Left hindlimb (tissue), 1 donor: ENCODE measurements around the gene RNFT2.

ENCODE experiments used
- DNase-seq: peaks from one replicate; pipeline ENCODE4 v3.0.0-alpha.2; 2018

Gene RNFT2

DNA sequence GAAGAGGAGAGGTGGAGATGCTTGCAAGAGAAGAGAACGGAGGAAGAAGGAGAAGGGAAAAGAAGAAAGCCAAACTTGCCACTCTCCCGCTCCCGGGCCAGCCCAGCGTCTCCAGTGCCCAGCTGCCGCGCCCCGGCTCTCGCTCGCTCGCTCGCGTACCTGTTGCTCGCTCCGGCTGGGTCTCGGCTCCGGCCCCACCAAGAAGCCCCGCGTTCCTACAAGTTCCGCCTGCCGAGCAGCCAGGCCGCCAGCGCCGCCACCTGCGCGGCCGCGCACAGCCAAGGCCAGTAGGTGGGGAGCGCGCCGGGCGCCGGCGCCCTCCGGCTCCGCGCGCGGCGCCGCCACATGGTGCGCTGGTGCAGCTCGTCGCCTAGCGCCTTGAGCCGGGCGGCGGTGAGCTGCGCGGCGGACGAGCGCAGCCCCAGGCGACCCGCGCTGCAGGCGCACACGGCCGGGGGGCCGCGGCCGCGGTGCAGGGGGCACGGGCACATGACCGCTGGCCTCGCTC, 142.8 kb downstream of the RNFT2 start:
- DNase-seq, result no peak

DNA sequence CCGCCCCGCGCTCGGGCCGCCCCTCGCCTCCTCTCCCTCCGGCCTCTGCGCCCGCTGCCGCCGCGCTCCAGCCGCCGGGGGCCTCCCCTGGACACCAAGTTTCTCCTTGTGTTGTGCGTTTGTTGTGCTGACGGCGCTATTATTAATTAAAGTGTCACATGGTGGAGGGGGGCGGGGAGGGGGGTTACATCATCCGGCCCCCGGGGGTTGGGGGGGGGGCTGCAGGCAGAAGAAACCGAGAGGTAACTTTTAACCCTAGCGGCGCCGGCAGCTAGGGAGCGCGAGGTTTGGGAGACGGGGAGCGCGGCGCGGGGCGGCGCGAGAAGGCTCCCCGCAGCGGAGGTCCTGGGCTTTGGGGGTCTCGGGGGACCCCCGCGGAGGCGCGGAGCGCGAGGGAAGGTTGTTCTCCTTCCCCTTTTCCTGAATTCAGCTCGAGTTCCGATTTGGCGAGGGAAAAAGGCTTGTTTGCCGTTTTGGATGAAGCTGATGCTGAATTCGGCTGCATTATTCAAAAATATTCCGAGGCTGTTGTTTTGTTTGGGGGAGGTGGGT, 143.3 kb downstream of the RNFT2 start, which contains the start of gene HRK:
Gene HRK, minus strand, starts transcription at position 117 of the 552 bp plus-strand sequence. CDS start 134 bp downstream, outside the sequence.
- DNase-seq, result no peak

DNA sequence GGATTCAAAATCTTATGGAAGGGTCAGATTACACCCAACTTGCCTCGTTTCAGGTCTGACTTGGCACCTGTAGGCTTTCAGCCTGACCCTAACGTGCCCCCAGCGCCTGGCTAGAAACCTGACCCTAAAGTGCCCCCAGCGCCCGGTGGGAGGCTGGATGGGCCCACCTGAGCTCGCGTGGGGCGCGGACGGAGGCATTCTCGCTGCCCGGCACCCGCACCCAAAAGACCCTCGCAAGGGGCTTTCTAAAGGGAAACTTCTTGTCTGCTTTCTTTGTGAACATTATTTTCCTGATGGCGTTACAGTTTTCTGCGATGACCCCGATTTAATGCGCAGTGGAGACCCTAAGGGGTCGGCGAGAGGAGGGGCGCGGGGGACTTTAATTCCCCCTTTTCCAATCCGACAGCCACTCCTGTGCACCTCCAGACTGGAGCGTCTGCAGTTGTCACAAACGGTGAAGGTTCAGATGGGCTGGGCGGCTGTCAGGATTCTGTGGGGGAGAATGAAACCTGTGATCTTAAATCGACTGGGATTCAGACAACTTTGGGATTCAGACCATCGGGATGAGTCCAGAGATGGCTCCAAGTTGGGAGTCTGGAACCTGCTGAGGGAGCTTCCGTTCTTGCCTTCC, 143.9 kb downstream of the RNFT2 start:
- DNase-seq, result no peak

DNA sequence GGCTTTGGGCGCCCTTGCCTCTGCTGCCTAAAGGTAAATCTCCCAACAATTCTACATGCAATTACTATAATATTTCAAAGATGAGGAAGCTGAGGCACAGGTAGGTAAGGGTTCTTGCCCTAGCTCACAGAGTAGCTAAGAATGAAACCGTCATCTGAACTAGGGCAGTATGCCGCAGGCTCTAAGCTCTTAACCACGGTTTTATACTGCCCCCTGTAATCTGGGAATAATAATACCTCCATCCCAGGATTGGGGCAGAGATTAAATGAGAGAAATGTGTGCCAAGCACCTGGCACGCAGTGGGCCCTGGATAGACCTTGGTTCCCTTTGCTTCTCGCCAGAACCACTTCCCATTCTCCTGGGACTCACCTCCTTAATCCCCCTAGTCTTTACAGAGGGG, 144.6 kb downstream of the RNFT2 start:
- no peak for DNase-seq

DNA sequence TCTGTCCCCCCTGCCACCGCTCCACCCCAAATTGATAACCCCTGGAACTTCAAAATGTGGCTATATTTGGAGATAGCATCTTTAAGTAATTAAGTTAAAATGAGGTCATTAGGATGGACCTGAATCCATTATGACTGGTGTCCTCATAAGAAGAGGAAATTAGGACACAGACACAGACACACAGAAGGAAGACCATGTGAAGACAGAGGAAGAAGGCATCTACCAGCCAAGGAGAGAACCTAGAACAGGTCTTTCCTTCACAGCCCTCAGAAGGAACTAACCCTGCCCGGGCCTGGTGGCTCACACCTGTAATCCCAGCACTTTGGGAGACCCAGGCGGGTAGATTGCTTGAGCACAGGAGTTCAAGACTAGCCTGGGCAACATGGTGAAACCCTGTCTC, 146.8 kb downstream of the RNFT2 start:
- no peak for DNase-seq

DNA sequence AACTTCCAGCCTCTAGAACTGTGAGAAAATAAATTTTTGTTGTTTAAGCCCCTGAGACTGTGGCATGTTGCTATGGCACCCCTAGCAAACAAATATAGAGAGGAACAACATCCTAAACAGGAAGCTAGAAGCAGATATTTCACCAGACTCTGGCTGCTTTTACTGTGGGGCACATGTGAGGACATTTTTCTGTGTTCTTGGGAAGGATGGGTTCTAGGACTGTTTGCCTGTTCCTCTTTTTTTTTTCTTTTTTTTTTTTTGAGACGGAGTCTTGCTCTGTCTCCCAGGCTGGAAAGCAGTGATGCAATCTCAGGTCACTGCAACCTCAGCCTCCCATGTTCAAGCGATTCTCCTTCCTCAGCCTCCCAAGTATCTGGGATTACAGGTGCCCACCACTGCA, 147.4 kb downstream of the RNFT2 start:
- DNase-seq, result no peak

DNA sequence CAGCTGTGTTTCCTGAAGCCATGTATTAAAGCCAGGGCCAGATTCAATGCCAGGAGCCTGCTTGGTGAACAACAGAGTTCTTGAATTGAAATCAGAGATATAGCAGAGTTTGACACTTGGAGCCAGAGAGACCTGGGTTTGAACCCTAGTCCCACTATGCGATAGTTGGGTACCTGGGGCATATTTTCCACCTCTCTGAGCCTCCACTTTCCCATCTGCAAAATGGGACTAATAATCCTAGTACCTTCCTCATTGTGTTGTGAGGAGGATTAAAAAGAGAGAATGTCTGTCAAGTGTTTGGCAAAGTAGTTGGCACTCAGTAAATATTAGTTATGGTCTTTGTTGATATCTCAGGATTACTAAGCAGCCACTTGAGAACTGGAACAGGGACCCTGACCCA, 149.1 kb downstream of the RNFT2 start:
- DNase-seq, result no peak

DNA sequence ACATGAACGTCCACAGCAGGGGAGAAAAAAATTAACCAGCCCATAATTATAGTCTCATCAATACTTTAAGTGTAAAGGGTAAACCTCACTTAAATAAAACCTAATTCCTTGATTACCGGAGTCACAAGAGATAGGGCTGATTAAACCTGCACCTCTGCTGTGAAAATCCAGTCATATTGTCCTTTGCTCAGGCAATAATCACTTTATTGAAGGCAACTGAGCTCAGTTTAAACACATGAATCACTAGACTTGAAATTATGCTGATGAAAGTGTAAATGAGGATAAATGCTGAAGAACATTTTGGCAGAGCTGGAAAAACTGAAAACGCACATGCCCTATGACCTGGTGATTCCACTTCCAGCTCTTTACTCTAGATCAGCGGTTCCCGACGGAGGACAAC, 149.8 kb downstream of the RNFT2 start:
- DNase-seq, result no peak

DNA sequence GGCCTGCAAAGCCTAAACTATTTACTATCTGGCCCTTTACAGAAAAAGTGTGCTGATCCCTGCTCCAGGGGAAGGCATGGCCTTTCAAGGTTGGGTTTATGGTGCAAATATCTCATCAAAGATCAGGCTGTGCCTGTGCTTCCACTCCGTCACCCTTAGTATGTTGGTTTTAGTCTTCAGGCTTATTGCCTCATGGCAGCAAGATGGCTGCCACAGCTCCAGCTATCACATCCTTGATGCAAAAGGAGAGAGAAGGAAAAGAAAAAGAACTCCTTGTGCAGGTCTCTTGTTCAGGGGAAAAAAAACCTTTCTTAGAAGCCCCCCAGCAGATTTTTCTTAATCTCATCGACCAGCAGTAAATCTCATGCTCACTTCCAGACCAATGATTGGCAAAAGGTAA, 152.2 kb downstream of the RNFT2 start:
- no peak for DNase-seq

DNA sequence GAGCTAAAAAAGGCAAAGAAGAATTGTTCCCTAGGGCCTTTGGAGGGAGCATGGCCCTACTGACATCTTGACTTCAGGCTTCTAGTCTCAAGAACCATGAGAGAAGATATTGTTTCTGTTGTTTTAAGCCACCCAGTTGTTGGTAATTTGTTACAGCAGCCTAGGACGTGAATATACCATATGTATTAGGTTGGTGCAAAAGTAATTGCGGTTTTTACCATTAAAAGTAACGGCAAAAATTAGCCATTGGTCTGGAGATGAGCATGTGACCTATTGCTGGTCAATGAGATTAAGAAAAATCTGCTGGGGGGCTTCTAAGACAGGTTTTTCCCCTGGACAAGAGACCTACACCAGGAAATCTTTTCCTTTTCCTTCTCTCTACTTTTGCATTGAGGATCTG, 152.9 kb downstream of the RNFT2 start:
- no peak for DNase-seq

DNA sequence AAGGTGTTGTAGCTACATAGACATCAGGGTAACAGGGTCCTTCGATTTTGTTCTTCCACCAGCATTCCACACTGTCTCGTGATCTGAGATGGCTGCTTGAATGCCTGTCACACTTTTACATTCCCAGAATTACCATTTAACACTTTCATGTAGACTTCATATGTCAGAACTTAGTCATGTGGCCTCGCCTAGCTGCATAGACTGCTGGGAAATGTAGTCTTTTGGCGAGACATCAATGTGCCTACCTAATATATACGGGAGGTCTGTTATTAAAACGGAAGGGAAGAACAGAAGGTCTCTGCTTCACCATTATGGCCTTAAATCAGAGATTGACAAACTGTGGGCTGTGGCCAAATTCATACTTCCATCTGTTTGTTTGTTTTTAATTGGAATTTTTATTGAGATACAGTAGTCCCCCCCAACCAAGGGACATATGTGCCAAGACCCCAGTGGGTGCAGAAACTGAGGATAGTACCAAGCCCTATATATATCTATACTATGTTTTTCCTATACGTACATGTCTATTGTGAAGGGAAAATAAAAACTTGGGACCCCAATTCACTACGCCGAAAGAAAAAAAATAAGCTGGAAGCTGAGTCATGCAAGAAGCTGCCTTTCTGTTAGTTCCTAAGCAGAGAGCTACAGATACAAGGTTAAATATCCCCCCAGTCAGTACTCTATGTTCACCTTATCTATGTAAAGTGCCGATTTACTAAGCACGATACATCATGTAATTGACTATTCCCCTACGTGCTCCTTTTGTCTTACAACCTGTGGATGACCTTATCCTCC, 154.4 kb downstream of the RNFT2 start:
- no peak for DNase-seq

DNA sequence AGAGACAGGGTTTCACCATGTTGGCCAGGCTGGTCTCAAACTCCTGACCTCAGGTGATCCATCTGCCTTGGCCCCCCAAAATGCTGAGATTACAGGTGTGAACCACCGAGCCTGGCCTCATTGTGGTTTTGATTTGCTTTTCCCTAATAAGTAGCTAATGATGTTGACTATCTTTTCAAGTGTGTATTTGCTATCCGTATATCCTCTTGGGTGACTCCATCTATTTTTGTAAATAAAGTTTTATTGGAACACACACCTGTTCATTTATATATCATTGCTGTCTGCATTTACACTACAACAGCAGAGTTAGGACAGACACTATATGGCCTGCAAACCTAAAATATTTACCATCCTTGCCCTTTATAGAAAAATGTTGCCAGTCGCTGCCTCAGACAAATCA, 156.8 kb downstream of the RNFT2 start:
- no peak for DNase-seq

DNA sequence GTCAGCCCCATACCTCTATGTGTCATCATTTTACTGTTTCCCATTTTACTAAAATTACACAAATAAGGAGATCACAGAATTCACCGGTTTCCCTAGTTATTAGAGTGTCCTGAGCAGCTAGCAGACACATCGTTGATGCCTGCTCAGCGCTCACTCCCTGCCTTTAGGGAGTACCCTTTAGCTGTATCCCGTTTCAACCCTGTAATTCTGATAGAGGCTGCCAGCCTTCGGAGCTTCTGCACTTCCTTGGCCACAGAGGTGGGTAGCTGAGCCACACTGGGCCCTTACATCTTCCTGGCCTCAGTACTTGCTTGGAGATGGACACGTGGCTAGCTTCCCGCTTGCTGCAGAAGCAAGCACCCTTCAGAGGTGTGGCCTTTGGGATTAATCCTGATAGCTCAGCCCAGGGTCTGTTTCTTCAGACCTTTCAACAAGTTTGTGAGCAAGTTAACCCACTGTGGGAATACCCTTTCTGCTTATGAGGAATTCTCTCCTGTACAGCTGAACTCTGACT, 158.4 kb downstream of the RNFT2 start:
- no peak for DNase-seq

DNA sequence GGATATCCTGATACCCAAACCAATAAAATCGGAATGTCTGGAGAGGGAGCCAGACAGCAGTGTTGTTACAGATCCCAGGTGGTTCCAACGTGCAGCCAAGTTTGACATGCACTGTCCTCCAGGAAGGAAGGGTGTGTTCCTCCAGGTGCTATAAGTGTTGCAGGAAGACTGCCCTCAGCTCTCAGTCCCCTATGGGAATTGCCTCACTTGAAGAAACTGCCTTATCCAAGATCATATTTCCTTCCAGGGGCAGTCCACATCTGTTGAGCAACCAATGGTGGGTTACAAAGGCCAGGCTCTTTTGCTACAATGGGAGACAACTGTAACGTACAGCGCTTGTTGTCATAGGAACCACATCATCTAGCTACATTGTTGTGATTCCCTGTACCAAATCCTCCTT, 159.4 kb downstream of the RNFT2 start:
- DNase-seq, result no peak

DNA sequence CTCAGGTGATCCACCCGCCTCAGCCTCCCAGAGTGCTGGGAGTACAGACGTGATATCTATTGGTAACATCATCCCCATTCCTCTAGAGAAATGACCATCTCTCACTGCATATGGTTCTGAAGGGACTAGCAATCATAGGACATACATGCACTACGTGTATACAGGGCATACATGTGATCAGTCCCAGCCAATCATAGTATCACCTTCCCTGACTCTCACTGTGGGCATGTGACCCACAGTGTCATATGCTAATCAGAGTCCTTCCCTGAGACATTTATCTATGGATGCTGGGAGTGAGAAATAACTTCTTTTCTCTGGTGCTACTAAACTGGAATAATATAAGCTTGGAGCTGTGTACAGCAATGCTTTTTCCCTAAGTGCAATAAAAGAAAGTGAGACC, 160.6 kb downstream of the RNFT2 start:
- DNase-seq, result no peak

DNA sequence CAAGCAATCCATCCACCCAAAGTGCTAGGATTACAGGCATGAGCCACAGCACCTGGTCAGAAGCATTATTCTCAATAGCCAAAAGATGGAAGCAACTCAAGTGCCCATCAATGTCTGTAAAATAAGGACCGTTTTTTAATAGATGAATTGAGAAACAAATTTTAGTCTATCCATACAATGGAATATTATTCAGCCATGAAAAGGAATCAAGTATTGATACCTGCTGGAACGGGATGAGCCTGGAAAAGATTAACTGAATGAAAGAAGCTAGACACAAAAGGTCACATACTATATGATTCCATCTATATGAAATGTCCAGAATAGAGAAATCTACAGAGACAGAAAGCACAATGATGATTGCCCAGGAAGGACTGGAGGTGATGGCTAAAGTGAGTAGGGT, 163.5 kb downstream of the RNFT2 start:
- DNase-seq, result no peak
